Gastroesophageal sphincter (tissue), 2 donors: ENCODE results near the gene TAS1R1.

Source experiments
- EP300 ChIP-seq: sonication (generic); formaldehyde crosslinking; IDR thresholded peaks from one replicate; pipeline ENCODE4 v1.6.1; 2017; ENCODE audit warnings: antibody characterized with exemption, mild to moderate bottlenecking
- POLR2AphosphoS5 ChIP-seq: sonication (generic); formaldehyde crosslinking; IDR thresholded peaks from one replicate; pipeline ENCODE4 v1.6.1; 2017; ENCODE audit warnings: antibody characterized with exemption

- TF ChIP-seq POLR2AphosphoS5 (no peak), EP300 (no peak)
Measured at GRCh38 chr1:6585841-6586240, 30.7 kb downstream of the TAS1R1 start.
